OCI-LY7 (cell line): ENCODE data around the gene TMEM25.

Experiments used
- EZH2phosphoT487 ChIP-seq: fragments of 200-600 bp; sonication (generic); IDR thresholded peaks from 2 replicates; pipeline ENCODE4 v1.6.1; 2018; ENCODE audit warnings: low read depth, borderline replicate concordance, mild to moderate bottlenecking, mixed run types, antibody characterized with exemption, low read length, moderate library complexity, mixed read lengths
- TF ChIP-seq, protein P1 (sequence below): fragments of 200-600 bp; sonication (generic); conservative IDR thresholded peaks from 2 replicates; pipeline ENCODE4 v1.5.1; 2014; ENCODE audit warnings: mild to moderate bottlenecking, antibody characterized with exemption, low read length, moderate library complexity, mixed read lengths

DNA sequence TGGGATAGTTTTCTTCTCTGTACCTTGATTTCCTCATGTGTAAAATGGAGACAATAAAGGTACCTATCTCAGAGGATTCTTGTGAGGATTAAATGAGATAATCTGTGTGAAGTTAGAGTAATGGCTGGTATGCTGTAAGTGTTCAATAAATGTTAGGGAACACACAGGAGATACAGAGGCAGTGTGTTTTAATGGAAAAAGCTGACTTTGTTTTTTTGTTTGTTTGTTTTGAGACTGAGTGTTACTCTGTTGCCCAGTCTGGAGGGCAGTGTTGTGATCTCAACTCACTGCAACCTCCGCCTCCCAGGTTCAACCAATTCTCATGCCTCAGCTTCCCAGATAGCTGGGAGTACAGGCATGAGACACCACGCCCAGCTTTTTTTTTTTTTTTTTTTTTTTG, 38.7 kb downstream of the TMEM25 start:
- TF ChIP-seq, protein P1, sequence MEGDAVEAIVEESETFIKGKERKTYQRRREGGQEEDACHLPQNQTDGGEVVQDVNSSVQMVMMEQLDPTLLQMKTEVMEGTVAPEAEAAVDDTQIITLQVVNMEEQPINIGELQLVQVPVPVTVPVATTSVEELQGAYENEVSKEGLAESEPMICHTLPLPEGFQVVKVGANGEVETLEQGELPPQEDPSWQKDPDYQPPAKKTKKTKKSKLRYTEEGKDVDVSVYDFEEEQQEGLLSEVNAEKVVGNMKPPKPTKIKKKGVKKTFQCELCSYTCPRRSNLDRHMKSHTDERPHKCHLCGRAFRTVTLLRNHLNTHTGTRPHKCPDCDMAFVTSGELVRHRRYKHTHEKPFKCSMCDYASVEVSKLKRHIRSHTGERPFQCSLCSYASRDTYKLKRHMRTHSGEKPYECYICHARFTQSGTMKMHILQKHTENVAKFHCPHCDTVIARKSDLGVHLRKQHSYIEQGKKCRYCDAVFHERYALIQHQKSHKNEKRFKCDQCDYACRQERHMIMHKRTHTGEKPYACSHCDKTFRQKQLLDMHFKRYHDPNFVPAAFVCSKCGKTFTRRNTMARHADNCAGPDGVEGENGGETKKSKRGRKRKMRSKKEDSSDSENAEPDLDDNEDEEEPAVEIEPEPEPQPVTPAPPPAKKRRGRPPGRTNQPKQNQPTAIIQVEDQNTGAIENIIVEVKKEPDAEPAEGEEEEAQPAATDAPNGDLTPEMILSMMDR: no peak
- TF ChIP-seq EZH2phosphoT487: no peak
